Activated CD8-positive, alpha-beta memory T cell treated with anti-CD3 and anti-CD28 coated beads for 36 hours (primary cell): Measurements from ENCODE around the gene ENTHD1. TPM values are rescaled to one million over a fixed set of nuclear protein-coding genes. Genes with fewer than 3 reads are reported as not detected.

Experiments
- CTCF ChIA-PET: fragments of 350-600 bp; sonication (Branson Sonifier 250); formaldehyde crosslinking; loops from one replicate; lab custom pipeline; 2021; ENCODE audit warnings: antibody characterized with exemption; lab: Charles Lee
- POLR2A ChIA-PET: fragments of 350-600 bp; sonication (Branson Sonifier 250); formaldehyde crosslinking; loops from one replicate; lab custom pipeline; 2021; ENCODE audit warnings: antibody characterized with exemption; lab: Charles Lee
- total RNA-seq, 2 experiments: library from RNA; stranded (reverse); gene quantifications; one replicate each; pipeline ENCODE4 v1.2.3, GENCODE V29; 2021

The ENTHD1 gene
- total RNA-seq, 2 experiments from 2014 or later, result 0.30 to 0.46 TPM

DNA sequence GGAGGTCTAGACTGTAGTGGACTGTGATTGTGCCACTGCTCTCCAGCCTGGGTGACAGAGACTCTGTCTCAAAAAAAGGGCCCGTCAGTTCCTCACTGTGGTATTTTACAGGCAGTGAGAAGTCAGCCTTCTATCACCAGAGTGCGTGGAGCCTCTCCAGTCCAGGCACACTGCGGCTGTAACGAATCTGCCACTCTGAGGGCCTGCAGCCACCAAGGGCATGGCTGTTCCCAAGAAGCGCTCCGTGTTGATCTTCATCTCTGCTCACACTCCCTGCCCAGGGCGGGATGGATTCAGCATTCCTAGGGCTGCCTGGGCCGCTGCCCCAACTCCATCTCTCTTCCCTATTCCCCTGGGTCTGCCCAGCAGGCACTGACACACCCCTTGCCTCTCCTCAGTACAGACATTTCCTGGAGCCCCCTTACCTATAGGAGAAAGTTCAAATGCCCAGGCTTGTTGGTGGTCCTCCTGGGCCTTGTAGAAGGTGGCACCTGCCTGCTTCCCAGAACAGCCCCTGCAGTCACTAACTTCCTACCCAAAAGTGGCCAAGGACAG, 174.6 kb downstream of the ENTHD1 start:
- ChIA-PET CTCF (no interaction called here), POLR2A (no interaction called here)

DNA sequence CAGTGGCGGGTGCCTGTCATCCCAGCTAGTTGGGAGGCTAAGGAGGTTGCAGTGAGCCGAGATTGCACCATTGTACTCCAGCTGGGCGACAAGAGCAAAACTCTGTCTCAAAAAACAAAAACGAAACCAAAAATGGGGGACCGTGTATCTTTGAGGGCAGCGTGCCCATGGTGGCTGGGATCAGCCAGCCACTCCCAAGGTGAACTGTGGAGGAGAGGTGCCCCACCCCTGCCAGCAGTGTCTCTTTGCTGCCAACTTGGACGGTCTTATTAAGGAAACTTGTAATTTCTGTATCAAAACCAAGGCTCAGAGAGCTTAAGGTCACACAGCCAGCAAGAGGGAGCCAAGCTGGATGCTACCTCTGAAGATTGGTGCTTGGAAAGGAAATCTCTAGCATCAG, 175.4 kb downstream of the ENTHD1 start:
- ChIA-PET POLR2A (no interaction called here), CTCF (interaction anchor here (1.1 kb wide), 1 partner anchor 22 kb away, joined by 3 read pairs; no protein-coding TSS in a partner anchor)

DNA sequence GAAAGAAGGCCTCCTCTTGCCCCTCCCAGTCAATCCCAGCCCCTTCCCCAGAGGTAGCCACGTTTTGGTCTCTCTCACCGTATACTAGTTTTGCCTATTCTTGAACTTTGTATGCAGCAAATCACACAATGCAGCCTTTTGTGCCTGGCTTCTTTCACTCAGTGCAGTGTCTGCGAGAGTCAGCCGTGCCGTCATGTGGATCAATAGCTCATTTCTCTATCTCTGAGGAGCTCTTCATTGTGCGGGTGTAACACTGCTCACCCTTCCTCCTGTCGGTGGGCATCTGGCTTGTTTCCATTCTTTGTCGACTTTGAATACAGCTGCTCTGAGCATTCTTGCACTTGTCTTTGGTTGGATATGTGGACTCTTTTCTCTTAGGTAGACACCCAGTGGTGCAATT, 176.5 kb downstream of the ENTHD1 start:
- CTCF ChIA-PET, result no interaction called here
- POLR2A ChIA-PET, result no interaction called here

DNA sequence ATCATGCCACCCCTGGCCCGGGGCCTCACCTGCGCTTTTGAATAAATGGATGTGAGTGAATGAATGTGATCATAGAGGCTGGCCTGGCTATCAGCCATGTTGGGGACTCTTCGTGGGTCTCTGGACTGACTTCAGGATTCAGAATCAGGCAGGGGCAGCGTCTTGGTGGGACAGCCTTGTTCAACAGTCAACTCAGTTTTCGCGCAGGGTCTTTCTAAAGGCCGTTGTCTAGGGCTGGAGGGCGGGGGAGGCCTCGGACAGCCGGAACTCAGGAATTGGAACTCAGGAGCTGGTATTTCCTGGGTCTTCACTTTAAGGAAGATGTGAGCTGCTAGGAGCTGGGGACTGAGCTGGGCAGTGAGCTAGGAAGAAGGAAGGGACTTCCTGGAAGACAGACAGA, 177.0 kb downstream of the ENTHD1 start:
- ChIA-PET CTCF (no interaction called here), POLR2A (no interaction called here)

DNA sequence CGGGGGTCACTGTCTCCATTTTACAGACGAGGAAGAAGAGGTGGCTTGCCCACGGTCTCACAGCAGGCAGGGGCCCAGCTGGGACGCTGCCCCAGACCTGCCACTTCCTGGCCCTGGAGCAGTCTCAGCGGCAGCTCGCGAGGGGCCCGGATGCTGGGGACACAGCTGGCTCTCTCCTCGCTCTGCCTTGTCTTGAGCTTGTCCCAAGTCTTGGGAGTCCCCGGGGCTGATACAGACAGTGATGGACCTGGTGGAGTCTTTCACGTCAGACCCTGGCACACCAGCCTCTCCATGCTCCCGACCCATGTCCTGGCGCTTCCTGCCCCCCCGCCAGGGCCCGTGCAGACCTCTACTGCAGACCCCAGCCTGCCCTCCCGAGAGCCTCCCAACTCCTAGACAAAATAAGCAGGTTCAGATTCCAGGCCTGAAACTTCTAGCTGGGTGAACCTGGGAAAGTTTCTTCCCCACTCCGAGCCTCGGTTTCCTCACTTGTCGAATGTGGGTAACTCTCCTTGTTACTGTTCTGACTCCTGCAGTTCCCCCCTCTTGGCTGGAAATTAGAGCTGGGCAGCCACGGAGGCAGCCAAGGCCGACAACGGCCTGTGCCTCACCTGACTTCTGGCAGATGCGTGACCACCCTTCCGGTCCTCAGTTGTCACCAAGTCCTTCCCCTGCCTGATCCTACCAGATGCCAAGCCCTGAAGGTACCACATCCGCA, 177.6 kb downstream of the ENTHD1 start:
- ChIA-PET CTCF (no interaction called here), POLR2A (no interaction called here)

DNA sequence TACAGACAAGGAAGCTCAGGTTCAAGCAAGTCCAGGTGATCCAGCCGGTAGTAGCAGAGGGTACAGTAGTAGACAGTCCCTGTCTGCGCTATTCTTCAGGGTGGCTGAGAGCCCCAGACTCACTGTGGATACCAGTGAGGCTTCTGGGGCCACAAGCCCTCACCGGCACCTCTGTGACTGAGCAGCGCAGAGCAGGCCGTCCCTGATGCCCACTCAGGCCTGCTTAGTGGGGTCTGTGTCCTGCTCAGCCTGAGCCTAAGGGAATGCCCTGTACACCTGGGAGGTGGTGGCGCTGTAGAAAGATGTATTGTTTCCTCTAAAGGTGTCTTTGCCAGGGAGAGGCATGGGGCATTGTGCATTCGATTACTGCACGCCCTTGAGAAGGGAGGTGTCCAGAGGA, 179.2 kb downstream of the ENTHD1 start:
- POLR2A ChIA-PET, result no interaction called here

DNA sequence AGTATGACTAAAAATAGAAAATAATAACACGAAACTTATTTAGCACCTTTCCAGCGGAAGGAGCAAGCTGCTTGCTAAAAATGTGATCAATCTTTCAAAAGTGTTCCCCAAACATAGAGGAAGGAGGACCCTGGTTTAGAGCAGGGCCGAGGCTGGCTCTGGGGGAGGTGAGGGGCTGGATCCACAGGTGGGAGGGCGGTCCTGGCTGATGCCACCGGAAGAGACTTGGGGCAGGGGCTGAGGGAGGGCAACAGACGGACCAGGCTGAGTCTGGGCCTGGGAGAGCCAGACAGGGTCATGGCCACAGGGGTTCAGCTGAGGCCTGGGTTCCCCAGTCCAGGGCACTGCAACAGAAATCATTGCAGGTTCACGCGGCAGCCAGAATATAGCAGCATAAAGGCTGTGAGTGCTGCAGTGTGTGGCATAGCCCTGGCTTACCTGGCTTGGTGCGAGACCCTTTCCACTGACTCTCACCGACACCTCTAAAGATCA, 179.7 kb downstream of the ENTHD1 start:
- CTCF ChIA-PET, result no interaction called here

More for the DNA sequence above, 179.2 kb downstream of the ENTHD1 start:
- CTCF ChIA-PET, result no interaction called here

DNA sequence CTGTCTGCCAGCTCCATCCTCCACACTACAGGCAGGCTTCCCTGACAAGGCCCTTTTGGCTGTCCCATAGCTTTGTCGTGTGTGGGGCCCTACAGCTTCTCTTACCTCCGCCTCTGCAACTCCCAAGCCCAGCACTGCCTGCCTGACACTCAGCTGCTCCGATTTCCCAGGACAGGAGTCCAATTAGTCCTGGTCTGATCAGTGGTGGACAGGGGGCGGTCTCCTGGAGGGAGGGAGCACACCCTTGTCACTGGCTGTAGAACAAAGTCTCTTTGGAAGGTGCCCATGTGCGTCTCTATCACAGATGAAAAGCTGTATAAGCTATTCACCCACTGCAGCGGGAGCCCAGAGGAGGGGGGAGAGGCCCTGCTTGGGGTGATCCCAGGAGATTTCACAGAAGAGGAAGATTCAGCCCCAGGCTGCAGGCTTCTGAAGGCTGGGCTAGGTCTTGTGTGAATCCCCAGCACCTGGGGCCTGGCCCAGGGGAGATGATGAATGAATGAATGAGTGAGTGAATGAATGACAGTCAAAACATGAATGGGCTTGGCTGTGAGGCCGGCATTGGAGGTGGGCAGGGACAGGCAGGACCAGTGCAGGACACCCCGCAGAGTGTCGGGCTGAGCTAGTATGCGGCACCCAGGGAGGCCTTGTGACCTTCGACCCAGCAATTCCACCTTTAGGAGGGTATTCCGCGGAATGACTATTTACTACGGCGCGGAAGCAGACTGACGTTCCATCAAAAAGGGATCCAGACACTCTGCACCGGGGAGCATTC, 180.6 kb downstream of the ENTHD1 start:
- ChIA-PET CTCF (no interaction called here), POLR2A (no interaction called here)

More for the DNA sequence above, 179.7 kb downstream of the ENTHD1 start:
- POLR2A ChIA-PET, result no interaction called here

DNA sequence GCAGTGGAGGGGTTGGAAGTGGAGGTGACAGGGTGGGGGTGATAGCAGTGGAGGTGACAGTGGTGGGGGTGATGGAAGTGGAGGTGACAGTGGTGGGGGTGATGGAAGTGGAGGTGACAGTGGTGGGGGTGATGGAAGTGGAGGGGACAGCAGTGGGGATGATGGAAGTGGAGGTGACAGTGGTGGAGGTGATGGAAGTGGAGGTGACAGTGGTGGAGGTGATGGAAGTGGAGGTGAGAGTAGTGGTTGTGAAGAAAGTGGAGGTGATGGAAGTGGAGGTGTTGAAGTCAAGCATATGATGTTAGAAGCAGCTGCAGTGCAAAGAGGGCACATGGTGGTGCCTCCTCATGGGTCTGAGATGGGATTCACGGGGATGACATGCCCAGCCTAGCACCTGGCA, 181.5 kb downstream of the ENTHD1 start:
- POLR2A ChIA-PET, result no interaction called here
- CTCF ChIA-PET, result no interaction called here

DNA sequence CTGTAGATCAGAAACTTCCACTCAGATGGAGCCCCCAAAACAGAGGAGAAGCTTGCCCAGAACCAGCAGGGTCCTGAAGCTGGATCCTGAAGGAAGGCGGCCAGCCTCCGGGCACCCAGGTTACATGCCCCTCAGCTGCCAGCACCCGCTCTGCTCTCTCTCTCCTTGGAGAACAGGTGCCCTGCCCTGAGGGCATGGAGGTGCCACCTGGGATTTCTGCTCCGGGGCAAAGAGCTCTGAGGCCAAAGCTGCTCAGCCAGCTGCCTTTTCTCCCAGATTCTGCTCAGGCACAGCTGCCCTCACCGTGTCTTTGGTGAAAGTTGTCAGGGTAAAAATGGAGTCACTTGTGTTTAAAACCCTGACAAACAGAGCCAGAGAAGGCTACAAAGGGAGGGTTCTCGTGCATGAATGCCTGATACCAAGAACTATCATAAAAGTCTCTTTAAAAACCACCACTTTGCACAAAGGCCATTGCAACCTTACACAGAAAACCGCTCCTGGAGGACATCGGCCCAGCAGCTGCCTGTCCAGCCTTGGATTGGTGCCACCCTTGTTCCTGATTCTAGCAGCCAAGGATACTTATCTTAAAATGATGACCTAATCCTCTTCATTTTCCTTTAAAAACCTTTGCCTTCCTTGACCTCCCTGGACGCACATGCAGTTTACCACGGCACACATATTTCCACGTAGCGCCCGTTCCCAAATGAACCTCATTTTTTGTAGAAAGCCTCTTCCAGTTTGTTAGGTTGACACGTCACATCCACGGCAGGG, 183.0 kb downstream of the ENTHD1 start:
- CTCF ChIA-PET, result interaction anchor here (1.3 kb wide), 1 partner anchor 313 kb away, joined by 4 read pairs; no protein-coding TSS in a partner anchor
- POLR2A ChIA-PET, result no interaction called here

DNA sequence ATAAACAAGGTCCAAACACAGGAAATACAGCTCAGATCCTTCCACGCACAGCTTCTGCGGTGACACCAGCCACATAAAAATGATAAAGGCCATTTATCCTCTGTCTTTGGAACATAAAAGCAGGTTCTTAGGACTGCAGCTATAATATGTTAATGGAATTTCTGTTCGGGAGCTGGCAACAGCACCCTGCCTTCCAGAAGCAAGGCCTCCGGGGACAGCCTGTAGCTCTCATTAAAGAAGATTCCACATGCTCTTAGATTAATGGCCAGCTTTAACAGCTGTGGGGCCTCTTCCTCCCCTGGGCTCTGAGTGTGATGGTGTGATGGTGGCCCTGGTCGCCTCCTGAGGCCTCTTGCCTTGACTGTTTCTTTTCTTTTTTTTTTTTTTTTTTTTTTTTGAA, 185.7 kb downstream of the ENTHD1 start:
- ChIA-PET CTCF (interaction anchor here (1.1 kb wide), 1 partner anchor 173 kb away, joined by 3 read pairs; no protein-coding TSS in a partner anchor), POLR2A (no interaction called here)

DNA sequence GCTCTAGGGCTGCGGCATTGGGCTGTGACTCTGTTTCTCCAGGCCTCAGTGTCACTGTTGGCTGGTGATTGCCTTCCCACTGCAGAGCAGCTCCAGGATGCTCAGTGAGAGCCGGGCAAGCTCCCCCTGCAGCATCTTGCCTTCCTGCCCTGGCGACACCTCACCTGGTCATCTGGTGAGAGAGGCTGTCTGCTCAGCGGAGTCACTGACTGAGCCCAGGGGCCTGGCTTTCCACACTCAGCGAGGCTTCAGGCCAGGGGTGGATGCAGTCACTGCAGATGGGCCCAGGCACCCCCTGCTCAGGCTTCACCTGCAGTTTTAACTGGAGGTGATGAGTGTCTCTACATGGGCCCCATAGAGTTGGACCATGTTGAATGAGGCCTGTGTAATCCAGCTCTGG, 186.2 kb downstream of the ENTHD1 start:
- ChIA-PET CTCF (interaction anchor here (1.0 to 1.1 kb wide), 2 partner anchors 173 to 318 kb away, joined by 3 to 4 read pairs; no protein-coding TSS in a partner anchor), POLR2A (no interaction called here)

DNA sequence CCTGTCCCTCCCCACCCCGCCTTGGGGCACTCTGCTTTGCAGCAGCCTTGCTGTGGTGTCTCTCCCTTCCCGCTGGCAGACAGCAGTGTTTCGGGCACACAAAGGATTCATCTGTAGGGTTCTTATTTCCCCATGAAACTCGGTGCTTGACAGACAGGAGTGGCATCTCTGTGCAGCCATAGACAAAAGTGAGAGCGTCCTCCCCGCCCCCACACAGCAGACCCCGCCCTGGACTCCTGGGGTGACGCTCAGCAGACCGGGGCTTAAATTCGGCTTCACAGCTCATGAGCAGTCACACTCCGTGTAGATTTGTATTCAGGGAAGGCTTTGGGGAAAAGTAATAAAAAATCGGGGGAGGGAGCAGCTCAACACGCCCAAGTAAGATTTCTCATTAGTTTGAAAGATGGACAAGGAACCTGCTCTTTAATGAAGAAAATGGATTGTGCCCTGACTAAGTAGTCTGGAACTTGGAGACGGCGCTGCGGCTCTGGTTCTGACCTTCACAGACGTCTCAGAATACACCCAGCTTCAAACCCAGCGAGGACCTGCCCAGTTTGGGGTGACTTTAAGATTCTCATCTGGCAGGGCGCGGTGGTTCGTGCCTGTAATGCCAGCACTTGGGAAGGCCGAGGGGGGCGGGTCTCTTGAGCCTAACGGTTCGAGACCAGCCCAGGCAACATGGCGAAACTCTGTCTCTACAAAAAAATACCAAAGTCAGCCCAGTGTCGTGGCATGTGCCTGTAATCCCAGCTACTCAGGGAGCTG, 187.0 kb downstream of the ENTHD1 start:
- CTCF ChIA-PET, result interaction anchor here (1.0 to 1.1 kb wide), 2 partner anchors 172 to 318 kb away, joined by 3 to 4 read pairs; no protein-coding TSS in a partner anchor
- POLR2A ChIA-PET, result no interaction called here

DNA sequence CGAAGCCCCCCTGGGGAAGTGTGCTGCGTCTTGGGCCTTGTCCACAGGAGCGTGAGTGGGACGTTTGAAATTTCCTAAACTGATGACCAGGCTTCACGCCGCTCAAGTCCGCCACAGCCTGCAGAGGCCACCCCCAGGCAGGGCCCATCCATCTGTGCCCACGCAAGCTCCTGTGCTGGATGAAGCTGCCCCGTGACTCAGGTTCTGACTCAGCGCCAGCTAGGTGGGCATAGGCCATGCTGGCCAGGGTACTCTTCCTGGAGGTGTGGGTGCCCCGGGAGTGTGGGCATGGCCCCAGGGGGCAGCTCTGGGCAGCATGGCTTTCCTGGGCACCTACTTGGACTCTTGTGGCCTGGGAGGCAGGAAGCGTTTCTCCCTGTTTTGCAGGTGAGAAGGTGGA, 188.2 kb downstream of the ENTHD1 start:
- ChIA-PET CTCF (no interaction called here), POLR2A (no interaction called here)

DNA sequence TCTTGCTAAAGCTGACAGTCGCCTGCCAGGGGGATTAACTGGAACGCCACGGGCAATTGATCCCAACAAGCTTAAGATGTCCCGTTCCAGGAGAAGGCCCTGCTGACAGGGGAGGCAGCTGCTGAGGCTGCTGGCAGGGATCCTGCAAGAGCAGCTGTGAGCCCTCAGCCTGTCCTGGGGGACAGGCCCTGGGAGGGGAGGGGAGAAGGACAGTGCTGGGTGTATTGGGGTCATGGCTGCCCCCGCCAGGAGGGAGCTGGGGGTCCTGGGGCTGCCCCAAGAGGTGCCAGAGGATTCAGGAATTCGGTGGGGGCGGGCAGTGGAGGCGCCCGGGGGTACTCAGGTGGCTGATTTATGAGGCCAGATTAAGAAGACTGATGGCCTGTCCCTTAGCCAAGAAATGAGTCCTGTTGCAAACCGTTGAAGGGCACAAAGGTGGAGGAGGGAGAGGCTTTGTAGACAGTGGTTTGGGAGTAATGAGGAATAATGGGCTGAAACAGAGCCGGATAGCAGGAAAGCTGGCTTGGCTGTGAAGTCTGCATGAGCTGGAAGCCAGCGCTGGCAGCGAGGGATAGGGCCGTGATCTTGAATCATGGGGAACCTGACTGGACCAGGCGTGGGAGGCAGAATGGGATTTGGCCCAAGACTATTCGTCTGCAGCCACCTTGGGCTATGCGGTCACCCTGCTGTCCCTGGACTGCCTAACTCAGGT, 189.5 kb downstream of the ENTHD1 start:
- POLR2A ChIA-PET, result no interaction called here
- CTCF ChIA-PET, result no interaction called here

DNA sequence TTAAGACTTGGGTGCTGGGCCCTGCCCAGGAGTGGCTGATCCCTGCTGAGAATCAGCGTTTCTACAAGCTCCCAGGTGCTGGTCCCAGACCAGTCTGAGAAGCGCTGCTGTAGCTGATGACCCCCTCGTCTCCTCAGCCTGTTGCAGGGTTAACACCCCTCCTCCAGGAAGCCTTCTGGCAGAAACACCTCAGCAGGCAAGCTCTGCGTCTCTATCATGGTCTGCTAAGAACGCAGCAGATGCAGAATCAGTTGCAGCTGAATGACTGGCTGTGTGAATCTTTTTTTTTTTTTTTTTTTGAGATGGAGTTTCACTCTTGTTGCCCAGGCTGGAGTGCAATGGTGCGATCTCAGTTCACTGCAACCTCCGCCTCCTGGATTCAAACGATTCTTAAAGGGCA, 190.5 kb downstream of the ENTHD1 start:
- ChIA-PET CTCF (no interaction called here), POLR2A (interaction anchor here (0.6 kb wide), 1 partner anchor 127 kb away, joined by 3 read pairs; no protein-coding TSS in a partner anchor)

DNA sequence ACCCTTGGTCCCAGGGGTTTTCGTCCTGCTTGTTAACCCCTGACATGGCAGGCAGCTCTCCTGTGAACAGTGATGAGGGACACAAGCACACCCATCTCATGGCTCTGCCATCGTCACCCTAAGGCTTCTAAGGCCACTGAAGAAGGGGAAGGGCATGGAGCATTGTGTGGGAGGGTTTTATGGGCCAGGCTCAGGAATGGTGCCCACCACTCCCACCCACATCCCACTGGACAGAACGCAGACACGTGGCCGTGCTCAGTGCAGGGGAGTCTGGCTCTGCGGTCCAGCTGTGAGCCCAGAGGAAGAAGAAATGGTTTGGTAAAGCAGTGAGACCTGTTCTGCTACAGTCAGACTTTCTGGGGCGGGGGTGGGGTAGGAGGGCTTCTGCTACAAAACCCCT, 193.0 kb downstream of the ENTHD1 start:
- CTCF ChIA-PET, result interaction anchor here (1.5 kb wide), 1 partner anchor 325 kb away, joined by 3 read pairs; no protein-coding TSS in a partner anchor
- POLR2A ChIA-PET, result no interaction called here
